ENCODE results near the gene PLXNA4.
A peak's percentile ranks its signal among the peaks of the same experiment; 100 is the strongest.

Gene PLXNA4

DNA sequence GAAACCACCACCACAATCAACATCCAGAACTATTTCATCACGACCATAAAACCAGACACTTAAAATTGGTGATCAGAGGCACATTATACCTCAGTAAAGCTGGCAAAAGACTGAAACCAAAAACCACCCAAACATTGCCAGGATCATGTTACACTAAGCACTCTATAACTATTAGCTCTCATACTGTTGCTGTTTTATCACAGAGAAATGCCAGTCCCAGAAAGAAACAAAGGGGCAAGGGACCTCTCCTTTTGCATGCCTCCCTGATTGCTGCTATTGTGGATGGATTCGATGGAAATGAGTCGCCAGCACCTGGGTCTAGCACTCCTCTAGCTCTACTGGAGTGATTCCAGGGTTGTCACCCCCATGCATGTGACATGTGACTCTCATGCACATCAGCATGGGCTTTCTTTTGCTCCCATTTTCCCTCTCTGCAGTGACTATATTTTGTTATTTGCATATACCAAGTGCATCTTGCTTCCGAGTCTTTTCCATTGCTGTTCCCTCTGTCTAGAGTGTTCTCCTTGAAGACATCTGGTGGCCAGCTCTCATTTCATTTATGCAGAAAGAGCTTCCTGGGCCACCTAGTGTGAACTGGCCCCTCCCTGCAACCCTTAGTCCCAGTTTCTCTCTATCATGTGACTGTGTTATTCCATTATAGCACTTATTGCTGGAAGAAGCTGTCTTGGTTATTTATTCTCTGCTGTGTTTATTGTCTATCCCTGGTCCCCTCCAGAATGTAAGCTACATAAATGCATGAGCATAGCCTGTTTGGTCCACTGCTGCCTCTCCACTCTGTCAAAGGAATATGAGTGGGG, 300.6 kb downstream of the PLXNA4 start (continued):
- TF ChIP-seq, protein P1, sequence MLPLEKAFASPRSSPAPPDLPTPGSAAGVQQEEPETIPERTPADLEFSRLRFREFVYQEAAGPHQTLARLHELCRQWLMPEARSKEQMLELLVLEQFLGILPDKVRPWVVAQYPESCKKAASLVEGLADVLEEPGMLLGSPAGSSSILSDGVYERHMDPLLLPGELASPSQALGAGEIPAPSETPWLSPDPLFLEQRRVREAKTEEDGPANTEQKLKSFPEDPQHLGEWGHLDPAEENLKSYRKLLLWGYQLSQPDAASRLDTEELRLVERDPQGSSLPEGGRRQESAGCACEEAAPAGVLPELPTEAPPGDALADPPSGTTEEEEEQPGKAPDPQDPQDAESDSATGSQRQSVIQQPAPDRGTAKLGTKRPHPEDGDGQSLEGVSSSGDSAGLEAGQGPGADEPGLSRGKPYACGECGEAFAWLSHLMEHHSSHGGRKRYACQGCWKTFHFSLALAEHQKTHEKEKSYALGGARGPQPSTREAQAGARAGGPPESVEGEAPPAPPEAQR (tag by site-specific recombination; IDR thresholded peaks at IDR 0.05): no peak
- TF ChIP-seq ZNF335 (tag by site-specific recombination; conservative IDR thresholded peaks at IDR 0.05) (no peak), ZFP37 (tag by site-specific recombination; IDR thresholded peaks at IDR 0.05) (no peak), ZBTB48 (tag by site-specific recombination; IDR thresholded peaks at IDR 0.05) (peak; percentile 88), ZNF416 (tag by site-specific recombination; IDR thresholded peaks at IDR 0.05) (no peak), ZNF510 (tag by site-specific recombination; IDR thresholded peaks at IDR 0.05; ENCODE audit: insufficient replicate concordance) (no peak), ZNF501 (tag by site-specific recombination; IDR thresholded peaks at IDR 0.05) (no peak), SCRT2 (tag by site-specific recombination; IDR thresholded peaks at IDR 0.05) (peak; percentile 62), ZNF133 (tag by site-specific recombination; IDR thresholded peaks at IDR 0.05) (0 out of 2 replicates have a peak, but pooled peaks have one; percentile 41), ZNF175 (tag by site-specific recombination; IDR thresholded peaks at IDR 0.05) (no peak), ZBTB20 (tag by site-specific recombination; IDR thresholded peaks at IDR 0.05) (peak; percentile 16; the same call in 1 of the 2 replicates), ZNF621 (tag by site-specific recombination; IDR thresholded peaks at IDR 0.05) (no peak), GLI2 (tag by site-specific recombination; IDR thresholded peaks at IDR 0.05; ENCODE audit: borderline replicate concordance, low read depth) (no peak), ZNF596 (tag by site-specific recombination; IDR thresholded peaks at IDR 0.05) (no peak), ZBTB7A (tag by site-specific recombination; IDR thresholded peaks at IDR 0.05; ENCODE audit: low read depth) (no peak), ZNF558 (tag by site-specific recombination; IDR thresholded peaks at IDR 0.05) (no peak)
- TF ChIP-seq, protein P2, sequence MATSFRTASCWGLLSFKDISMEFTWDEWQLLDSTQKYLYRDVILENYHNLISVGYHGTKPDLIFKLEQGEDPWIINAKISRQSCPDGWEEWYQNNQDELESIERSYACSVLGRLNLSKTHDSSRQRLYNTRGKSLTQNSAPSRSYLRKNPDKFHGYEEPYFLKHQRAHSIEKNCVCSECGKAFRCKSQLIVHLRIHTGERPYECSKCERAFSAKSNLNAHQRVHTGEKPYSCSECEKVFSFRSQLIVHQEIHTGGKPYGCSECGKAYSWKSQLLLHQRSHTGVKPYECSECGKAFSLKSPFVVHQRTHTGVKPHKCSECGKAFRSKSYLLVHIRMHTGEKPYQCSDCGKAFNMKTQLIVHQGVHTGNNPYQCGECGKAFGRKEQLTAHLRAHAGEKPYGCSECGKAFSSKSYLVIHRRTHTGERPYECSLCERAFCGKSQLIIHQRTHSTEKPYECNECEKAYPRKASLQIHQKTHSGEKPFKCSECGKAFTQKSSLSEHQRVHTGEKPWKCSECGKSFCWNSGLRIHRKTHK (tag by site-specific recombination; IDR thresholded peaks at IDR 0.05): no peak
- TF ChIP-seq, protein P3, sequence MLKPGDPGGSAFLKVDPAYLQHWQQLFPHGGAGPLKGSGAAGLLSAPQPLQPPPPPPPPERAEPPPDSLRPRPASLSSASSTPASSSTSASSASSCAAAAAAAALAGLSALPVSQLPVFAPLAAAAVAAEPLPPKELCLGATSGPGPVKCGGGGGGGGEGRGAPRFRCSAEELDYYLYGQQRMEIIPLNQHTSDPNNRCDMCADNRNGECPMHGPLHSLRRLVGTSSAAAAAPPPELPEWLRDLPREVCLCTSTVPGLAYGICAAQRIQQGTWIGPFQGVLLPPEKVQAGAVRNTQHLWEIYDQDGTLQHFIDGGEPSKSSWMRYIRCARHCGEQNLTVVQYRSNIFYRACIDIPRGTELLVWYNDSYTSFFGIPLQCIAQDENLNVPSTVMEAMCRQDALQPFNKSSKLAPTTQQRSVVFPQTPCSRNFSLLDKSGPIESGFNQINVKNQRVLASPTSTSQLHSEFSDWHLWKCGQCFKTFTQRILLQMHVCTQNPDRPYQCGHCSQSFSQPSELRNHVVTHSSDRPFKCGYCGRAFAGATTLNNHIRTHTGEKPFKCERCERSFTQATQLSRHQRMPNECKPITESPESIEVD (tag by site-specific recombination; IDR thresholded peaks at IDR 0.05): peak; percentile 89
- TF ChIP-seq, protein P4, sequence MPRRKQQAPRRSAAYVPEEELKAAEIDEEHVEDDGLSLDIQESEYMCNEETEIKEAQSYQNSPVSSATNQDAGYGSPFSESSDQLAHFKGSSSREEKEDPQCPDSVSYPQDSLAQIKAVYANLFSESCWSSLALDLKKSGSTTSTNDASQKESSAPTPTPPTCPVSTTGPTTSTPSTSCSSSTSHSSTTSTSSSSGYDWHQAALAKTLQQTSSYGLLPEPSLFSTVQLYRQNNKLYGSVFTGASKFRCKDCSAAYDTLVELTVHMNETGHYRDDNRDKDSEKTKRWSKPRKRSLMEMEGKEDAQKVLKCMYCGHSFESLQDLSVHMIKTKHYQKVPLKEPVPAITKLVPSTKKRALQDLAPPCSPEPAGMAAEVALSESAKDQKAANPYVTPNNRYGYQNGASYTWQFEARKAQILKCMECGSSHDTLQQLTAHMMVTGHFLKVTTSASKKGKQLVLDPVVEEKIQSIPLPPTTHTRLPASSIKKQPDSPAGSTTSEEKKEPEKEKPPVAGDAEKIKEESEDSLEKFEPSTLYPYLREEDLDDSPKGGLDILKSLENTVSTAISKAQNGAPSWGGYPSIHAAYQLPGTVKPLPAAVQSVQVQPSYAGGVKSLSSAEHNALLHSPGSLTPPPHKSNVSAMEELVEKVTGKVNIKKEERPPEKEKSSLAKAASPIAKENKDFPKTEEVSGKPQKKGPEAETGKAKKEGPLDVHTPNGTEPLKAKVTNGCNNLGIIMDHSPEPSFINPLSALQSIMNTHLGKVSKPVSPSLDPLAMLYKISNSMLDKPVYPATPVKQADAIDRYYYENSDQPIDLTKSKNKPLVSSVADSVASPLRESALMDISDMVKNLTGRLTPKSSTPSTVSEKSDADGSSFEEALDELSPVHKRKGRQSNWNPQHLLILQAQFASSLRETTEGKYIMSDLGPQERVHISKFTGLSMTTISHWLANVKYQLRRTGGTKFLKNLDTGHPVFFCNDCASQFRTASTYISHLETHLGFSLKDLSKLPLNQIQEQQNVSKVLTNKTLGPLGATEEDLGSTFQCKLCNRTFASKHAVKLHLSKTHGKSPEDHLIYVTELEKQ (tag by site-specific recombination; IDR thresholded peaks at IDR 0.05; ENCODE audit: borderline replicate concordance): no peak
- TF ChIP-seq, protein P5, sequence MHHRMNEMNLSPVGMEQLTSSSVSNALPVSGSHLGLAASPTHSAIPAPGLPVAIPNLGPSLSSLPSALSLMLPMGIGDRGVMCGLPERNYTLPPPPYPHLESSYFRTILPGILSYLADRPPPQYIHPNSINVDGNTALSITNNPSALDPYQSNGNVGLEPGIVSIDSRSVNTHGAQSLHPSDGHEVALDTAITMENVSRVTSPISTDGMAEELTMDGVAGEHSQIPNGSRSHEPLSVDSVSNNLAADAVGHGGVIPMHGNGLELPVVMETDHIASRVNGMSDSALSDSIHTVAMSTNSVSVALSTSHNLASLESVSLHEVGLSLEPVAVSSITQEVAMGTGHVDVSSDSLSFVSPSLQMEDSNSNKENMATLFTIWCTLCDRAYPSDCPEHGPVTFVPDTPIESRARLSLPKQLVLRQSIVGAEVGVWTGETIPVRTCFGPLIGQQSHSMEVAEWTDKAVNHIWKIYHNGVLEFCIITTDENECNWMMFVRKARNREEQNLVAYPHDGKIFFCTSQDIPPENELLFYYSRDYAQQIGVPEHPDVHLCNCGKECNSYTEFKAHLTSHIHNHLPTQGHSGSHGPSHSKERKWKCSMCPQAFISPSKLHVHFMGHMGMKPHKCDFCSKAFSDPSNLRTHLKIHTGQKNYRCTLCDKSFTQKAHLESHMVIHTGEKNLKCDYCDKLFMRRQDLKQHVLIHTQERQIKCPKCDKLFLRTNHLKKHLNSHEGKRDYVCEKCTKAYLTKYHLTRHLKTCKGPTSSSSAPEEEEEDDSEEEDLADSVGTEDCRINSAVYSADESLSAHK (tag by site-specific recombination; IDR thresholded peaks at IDR 0.05): peak; percentile 73
- TF ChIP-seq, protein P6, sequence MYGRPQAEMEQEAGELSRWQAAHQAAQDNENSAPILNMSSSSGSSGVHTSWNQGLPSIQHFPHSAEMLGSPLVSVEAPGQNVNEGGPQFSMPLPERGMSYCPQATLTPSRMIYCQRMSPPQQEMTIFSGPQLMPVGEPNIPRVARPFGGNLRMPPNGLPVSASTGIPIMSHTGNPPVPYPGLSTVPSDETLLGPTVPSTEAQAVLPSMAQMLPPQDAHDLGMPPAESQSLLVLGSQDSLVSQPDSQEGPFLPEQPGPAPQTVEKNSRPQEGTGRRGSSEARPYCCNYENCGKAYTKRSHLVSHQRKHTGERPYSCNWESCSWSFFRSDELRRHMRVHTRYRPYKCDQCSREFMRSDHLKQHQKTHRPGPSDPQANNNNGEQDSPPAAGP (tag by site-specific recombination; IDR thresholded peaks at IDR 0.05): peak; percentile 59
- TF ChIP-seq, protein P7, sequence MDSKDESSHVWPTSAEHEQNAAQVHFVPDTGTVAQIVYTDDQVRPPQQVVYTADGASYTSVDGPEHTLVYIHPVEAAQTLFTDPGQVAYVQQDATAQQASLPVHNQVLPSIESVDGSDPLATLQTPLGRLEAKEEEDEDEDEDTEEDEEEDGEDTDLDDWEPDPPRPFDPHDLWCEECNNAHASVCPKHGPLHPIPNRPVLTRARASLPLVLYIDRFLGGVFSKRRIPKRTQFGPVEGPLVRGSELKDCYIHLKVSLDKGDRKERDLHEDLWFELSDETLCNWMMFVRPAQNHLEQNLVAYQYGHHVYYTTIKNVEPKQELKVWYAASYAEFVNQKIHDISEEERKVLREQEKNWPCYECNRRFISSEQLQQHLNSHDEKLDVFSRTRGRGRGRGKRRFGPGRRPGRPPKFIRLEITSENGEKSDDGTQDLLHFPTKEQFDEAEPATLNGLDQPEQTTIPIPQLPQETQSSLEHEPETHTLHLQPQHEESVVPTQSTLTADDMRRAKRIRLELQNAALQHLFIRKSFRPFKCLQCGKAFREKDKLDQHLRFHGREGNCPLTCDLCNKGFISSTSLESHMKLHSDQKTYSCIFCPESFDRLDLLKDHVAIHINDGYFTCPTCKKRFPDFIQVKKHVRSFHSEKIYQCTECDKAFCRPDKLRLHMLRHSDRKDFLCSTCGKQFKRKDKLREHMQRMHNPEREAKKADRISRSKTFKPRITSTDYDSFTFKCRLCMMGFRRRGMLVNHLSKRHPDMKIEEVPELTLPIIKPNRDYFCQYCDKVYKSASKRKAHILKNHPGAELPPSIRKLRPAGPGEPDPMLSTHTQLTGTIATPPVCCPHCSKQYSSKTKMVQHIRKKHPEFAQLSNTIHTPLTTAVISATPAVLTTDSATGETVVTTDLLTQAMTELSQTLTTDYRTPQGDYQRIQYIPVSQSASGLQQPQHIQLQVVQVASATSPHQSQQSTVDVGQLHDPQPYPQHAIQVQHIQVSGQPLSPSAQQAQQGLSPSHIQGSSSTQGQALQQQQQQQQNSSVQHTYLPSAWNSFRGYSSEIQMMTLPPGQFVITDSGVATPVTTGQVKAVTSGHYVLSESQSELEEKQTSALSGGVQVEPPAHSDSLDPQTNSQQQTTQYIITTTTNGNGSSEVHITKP (tag by site-specific recombination; IDR thresholded peaks at IDR 0.05): peak; percentile 13; the same call in 1 of the 2 replicates

Data from HEK293 (cell line).